Cardiac fibroblast (primary cell): Measurements from ENCODE around the gene TRIM66.
A peak's percentile ranks its signal among the peaks of the same experiment; 100 is the strongest.

ENCODE experiments used
- DNase-seq, 2 donors: peaks; one replicate each; pipeline versions ENCODE4 v3.0.0 to v3.0.0-alpha.2; 2010; ENCODE audit warnings: low read depth in 2 of 2
- H3K4me3 ChIP-seq, 2 donors: replicated peaks in 1 of 2; 1 replicate in 1 of 2; 2 replicates in 1 of 2; pipeline ENCODE4 v1.5.1; 2011; ENCODE audit warnings: low read depth in 2 of 2, low read length in 2 of 2, mild to moderate bottlenecking in 2 of 2, moderate library complexity in 1 of 2
- CTCF ChIP-seq: IDR thresholded peaks from one replicate; pipeline ENCODE4 v1.5.1; 2011; ENCODE audit warnings: low read depth, mild to moderate bottlenecking, low read length, inconsistent platforms

The TRIM66 gene

DNA sequence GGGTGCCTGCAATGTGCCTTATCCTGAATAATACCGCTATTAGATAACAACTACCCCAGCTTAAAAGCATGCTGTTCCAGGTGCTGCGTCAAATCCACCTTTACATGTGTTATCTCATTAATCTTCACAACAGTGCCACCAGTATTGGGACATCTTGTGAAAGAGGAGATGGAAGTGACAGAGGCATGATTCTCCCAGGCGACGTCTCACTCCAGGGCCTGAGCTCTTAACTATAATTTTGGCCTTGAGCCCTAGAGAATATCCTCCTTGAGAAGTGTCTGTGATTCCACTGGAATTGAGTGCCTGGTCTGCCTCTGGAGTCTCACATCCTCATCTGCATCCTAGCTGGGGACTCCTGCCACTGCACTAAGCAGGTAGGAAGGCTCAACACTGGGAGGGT, 43.9 kb upstream of the TRIM66 start:
- no peak for TF ChIP-seq CTCF
- DNase-seq = no peak
- H3K4me3 ChIP-seq = no peak overlapping the region

DNA sequence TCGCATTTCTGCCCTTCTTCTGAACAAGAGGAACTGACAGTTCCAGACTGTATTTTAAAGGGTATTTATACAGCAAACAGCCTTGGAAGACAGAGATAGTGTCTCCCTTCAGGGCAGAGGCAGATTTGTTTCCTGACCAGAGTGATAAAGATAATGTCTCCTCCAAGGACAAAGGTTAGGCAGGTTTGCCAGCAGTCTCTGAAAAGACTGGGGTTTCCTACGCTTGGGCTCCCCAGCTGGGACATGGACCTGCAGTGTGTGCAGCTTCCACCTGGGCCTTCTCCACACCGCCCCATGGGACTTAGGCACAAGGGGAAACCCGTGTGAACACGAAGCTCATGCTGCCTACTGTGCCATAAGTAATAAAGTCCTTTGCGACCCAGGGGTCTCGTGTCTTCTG, 42.2 kb upstream of the TRIM66 start:
- DNase-seq = no peak
- no peak for TF ChIP-seq CTCF
- no peak overlapping the region for H3K4me3 ChIP-seq

GRCh38 chr11:8723711-8724110, 41.2 kb upstream of the TRIM66 start:
- DNase-seq = no peak
- H3K4me3 ChIP-seq = no peak overlapping the region
- no peak for TF ChIP-seq CTCF

- no peak for TF ChIP-seq CTCF
- H3K4me3 ChIP-seq = no peak overlapping the region
- no peak for DNase-seq
These were observed 40.3 kb upstream of the TRIM66 start for GRCh38 chr11:8722809-8723208.

GRCh38 chr11:8721609-8722500, 39.4 kb upstream of the TRIM66 start:
- no peak overlapping the region for H3K4me3 ChIP-seq
- peak; percentile 53 to 70 for DNase-seq
- no peak for TF ChIP-seq CTCF

DNA sequence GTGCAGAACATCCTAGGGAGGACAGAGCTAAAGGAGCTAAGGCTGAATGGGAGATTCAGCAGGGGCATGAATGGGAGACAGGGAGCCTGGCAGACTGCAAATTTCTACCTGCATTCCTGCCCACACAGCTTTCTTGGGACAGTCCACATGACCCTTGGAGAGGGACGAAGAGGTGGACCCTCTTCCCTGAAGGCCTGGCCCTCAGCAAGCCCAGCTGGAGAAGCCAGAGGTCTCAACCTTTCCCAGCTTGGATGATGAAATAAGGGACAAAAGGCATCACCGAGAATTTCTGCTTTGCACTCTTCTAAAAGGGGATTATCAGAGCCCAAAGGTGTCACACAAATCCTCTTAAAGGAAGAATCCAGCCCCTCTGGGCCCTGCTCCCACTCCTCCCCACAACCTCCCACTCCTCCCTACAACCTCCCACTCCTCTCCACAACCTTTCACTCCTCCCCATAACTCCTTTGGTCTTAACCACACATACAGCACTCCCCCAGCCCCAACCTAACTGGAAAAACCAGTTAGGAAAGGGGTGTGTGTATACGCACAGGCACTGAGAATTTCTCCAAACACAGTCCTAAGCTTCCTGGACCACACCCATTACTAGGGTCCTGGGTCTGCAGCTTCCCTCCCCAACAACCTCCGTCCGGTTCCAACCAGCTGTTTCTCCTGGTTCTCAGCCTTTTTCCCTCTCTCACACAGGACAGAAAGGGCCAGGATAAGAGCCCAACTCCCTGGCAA, 38.6 kb upstream of the TRIM66 start:
- no peak for TF ChIP-seq CTCF
- no peak overlapping the region for H3K4me3 ChIP-seq
- DNase-seq = no peak
